RWPE2 (cell line): ENCODE results near the gene PPARGC1A.

Experiments used
- ATAC-seq: fragments of 200-7000 bp; cut with Tn5 transposase; 3 replicates; pipeline ENCODE4 v1.9.1; 2021; ENCODE audit warnings: low read depth
- DNase-seq: peaks from one replicate; pipeline ENCODE4 v3.0.0-alpha.2; 2020; ENCODE audit warnings: low spot score
- H3K27ac ChIP-seq: fragments of 450-650 bp; 2 replicates; pipeline ENCODE4 v1.5.1; 2017; ENCODE audit warnings: mild to moderate bottlenecking; ENCODE audit not compliant: poor library complexity, severe bottlenecking
- H3K27me3 ChIP-seq: fragments of 250-450 bp; sonication (Bioruptor Pico); 2 replicates; pipeline ENCODE4 v1.5.1; 2021; ENCODE audit warnings: mild to moderate bottlenecking, moderate library complexity; ENCODE audit not compliant: insufficient read depth, poor library complexity, severe bottlenecking
- H3K36me3 ChIP-seq: fragments of 250-450 bp; sonication (Bioruptor Pico); 2 replicates; pipeline ENCODE4 v1.5.1; 2020; ENCODE audit warnings: low read depth, mild to moderate bottlenecking, moderate library complexity
- H3K4me1 ChIP-seq: fragments of 250-450 bp; sonication (Bioruptor Pico); 2 replicates; pipeline ENCODE4 v1.5.1; 2021; ENCODE audit warnings: mild to moderate bottlenecking, moderate library complexity; ENCODE audit not compliant: insufficient read depth, poor library complexity, severe bottlenecking
- H3K4me3 ChIP-seq: fragments of 250-450 bp; sonication (Bioruptor Pico); 2 replicates; pipeline ENCODE4 v1.5.1; 2021; ENCODE audit warnings: mild to moderate bottlenecking, moderate library complexity; ENCODE audit not compliant: severe bottlenecking
- H3K9me3 ChIP-seq: fragments of 250-450 bp; sonication (Bioruptor Pico); 2 replicates; pipeline ENCODE4 v1.5.1; 2021; ENCODE audit warnings: mild to moderate bottlenecking, moderate library complexity; ENCODE audit not compliant: severe bottlenecking
- TF ChIP-seq, protein P1 (sequence below): fragments of 450-650 bp; IDR thresholded peaks from one replicate; pipeline ENCODE4 v1.5.1; 2017; ENCODE audit warnings: mild to moderate bottlenecking, moderate library complexity; ENCODE audit not compliant: poor library complexity, severe bottlenecking

PPARGC1A gene

DNA sequence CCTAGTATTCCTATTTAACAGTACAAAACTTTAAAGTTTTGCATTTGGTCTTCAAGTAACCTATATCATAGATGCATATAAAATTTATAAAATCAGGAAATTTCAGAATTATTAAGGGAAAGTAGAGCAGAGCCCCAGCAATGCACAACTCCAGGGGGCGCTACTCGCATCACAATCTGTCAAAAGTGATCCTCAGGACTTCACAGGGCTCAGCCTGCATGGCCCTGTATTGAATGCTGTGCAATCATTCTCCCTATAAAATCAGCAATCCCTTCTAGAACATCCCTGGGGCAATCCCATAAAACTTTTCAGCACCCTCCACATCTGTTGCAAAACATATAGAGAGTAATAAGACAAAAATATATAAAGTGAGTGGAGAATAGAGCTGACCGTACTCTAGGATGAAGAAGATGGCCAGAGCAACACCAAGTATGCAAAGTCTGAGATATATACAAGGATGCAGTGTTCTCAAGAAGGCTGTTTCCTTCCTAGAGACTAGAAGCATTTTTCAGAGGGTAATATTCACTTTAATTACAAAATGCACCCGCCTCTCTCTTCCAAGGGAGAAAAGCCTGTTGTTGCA lies 12.5 kb upstream of the PPARGC1A start:
- TF ChIP-seq, protein P1, sequence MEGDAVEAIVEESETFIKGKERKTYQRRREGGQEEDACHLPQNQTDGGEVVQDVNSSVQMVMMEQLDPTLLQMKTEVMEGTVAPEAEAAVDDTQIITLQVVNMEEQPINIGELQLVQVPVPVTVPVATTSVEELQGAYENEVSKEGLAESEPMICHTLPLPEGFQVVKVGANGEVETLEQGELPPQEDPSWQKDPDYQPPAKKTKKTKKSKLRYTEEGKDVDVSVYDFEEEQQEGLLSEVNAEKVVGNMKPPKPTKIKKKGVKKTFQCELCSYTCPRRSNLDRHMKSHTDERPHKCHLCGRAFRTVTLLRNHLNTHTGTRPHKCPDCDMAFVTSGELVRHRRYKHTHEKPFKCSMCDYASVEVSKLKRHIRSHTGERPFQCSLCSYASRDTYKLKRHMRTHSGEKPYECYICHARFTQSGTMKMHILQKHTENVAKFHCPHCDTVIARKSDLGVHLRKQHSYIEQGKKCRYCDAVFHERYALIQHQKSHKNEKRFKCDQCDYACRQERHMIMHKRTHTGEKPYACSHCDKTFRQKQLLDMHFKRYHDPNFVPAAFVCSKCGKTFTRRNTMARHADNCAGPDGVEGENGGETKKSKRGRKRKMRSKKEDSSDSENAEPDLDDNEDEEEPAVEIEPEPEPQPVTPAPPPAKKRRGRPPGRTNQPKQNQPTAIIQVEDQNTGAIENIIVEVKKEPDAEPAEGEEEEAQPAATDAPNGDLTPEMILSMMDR, result no peak
- no peak overlapping the region for H3K4me3 ChIP-seq
- no peak for DNase-seq
- H3K27ac ChIP-seq, result no peak overlapping the region
- no peaks in the 10 kb centered on the region for H3K9me3 ChIP-seq
- no peaks in the 10 kb centered on the region for H3K27me3 ChIP-seq
- no peaks in the 10 kb centered on the region for H3K4me1 ChIP-seq
- no peaks in the 10 kb centered on the region for H3K36me3 ChIP-seq
- ATAC-seq, result no peak

DNA sequence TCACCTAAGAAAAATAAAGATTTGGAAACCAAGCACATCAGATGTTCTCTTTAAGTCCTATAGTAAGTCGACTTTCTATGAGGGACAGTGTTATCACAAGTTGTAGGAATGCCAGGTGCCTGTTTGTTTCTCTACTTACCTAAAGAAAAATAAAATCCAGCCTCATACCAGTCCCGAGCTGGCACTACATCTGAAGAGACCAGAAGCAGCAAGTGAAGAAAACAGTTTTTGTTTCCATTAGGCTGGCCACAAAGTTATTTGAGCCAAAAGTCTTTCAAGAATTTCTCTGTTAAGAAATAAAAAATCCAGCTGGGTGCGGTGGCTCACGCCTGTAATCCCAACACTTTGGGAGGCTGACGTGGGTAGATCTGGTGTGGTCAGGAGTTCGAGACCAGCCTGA lies 10.8 kb upstream of the PPARGC1A start:
- ATAC-seq, result no peak
- Histone ChIP-seq H3K36me3 (no peaks in the 10 kb centered on the region), H3K27me3 (no peaks in the 10 kb centered on the region), H3K4me3 (no peak overlapping the region), H3K4me1 (no peaks in the 10 kb centered on the region), H3K9me3 (no peaks in the 10 kb centered on the region), H3K27ac (no peak overlapping the region)
- TF ChIP-seq, protein P1, result no peak
- DNase-seq, result no peak

DNA sequence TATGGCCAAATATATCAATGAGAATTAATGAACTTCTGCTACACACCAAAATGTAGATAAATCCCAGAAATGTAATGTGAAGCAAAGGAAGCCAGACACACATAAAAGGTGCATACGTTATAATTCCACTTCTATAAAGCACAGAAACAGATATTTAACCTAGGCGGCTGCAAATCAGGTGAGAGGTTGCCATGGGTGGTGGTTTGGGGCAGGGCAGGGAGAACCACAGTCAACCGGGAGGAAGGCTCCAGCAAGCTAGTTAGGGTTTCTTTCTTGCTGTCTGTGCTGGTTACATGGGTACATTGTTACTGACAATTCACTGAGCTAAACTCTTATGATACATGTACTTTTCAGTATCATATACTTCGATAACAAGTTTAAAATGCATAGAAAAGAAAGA lies 9.7 kb upstream of the PPARGC1A start:
- Histone ChIP-seq H3K9me3 (no peaks in the 10 kb centered on the region), H3K27me3 (no peaks in the 10 kb centered on the region), H3K36me3 (no peaks in the 10 kb centered on the region), H3K27ac (no peak overlapping the region), H3K4me3 (no peak overlapping the region), H3K4me1 (no peaks in the 10 kb centered on the region)
- ATAC-seq (no peak), DNase-seq (no peak)
- TF ChIP-seq, protein P1, result no peak

DNA sequence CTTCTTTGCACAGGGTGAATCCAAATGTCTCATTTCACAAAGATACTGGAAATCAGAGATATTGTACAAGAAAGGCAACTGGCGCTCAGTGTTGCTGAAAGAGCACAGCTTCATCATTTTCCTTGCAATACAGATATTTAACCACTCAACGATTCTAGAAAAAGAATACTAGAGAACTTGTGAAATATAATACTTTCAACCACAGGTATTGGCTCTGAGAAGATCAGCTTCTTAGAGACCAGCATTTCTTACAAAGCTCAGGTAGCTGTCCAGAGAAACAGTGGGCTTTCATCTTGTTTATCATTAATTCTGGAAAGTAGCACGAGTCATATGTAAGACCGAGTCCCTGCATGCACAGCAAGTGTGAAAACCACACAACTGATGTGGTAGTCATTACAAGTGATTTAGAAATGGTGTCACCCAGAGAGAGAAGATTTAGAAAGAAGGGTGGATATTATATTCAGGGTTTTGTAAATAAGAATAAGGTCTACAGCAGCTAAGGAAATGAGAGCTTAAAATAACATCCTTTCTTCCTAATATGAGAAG lies 7.8 kb upstream of the PPARGC1A start:
- Histone ChIP-seq H3K27ac (no peak overlapping the region), H3K27me3 (no peaks in the 10 kb centered on the region), H3K36me3 (no peaks in the 10 kb centered on the region), H3K4me1 (no peaks in the 10 kb centered on the region), H3K9me3 (no peaks in the 10 kb centered on the region), H3K4me3 (no peak overlapping the region)
- TF ChIP-seq, protein P1, result no peak
- DNase-seq (no peak), ATAC-seq (no peak)

GRCh38 chr4:23894021-23894420 lies 4.2 kb upstream of the PPARGC1A start:
- DNase-seq, result no peak
- H3K27me3 ChIP-seq, result peaks cover 20% of the 10 kb centered on the region
- no peak for ATAC-seq
- no peak overlapping the region for H3K27ac ChIP-seq
- no peaks in the 10 kb centered on the region for H3K4me1 ChIP-seq
- no peaks in the 10 kb centered on the region for H3K36me3 ChIP-seq
- no peak overlapping the region for H3K4me3 ChIP-seq
- H3K9me3 ChIP-seq, result no peaks in the 10 kb centered on the region
- TF ChIP-seq, protein P1, result no peak
